Measurements from ENCODE around the gene IQCH.

IQCH gene

GRCh38 chr15:67335026-67335425, 80.4 kb downstream of the IQCH start:
- TF ChIP-seq CTCF (IDR thresholded peaks at IDR 0.05), result no peak

- no peak for TF ChIP-seq CTCF (IDR thresholded peaks at IDR 0.05)
Observed at GRCh38 chr15:67335534-67336222, 81.1 kb downstream of the IQCH start.

- no peak for TF ChIP-seq CTCF (IDR thresholded peaks at IDR 0.05)
Observed at GRCh38 chr15:67340630-67341029, 86.0 kb downstream of the IQCH start.

GRCh38 chr15:67341539-67341938, 87.0 kb downstream of the IQCH start:
- no peak for TF ChIP-seq CTCF (IDR thresholded peaks at IDR 0.05)

- TF ChIP-seq CTCF (IDR thresholded peaks at IDR 0.05), result no peak
Observed at GRCh38 chr15:67343206-67343605, 88.6 kb downstream of the IQCH start.

GRCh38 chr15:67349634-67350033, 95.0 kb downstream of the IQCH start:
- no peak for TF ChIP-seq CTCF (IDR thresholded peaks at IDR 0.05)

- no peak for TF ChIP-seq CTCF (IDR thresholded peaks at IDR 0.05)
Observed at GRCh38 chr15:67350042-67350441, 95.5 kb downstream of the IQCH start.

GRCh38 chr15:67358391-67358790, 103.8 kb downstream of the IQCH start:
- no peak for TF ChIP-seq CTCF (IDR thresholded peaks at IDR 0.05)
